Measurements from ENCODE around the gene EHF. TPM values are rescaled to one million over a fixed set of nuclear protein-coding genes. Genes with fewer than 3 reads are reported as not detected.

EHF gene
- total and polyA plus RNA-seq, 2 of the 8 experiments (the other 6 are each of a cell fraction or from before 2014, with no cell fraction given), result not detected

- H2BK120ac ChIP-seq (replicated peaks; ENCODE audit: low read depth, low read length), result no peak overlapping the region
- H2BK5ac ChIP-seq (ENCODE audit: low read depth, low read length), result no peak overlapping the region
- H3K79me1 ChIP-seq (ENCODE audit: low read depth, low read length), result no peaks in the 10 kb centered on the region
- H3K56ac ChIP-seq (replicated peaks; ENCODE audit: insufficient read length, low read depth, low read length), result no peak overlapping the region
- no peak overlapping the region for H2AFZ ChIP-seq (ENCODE audit: low read length)
- H3K9me3 ChIP-seq (ENCODE audit: insufficient read depth in 2 of 2, low read depth in 1 of 2, low read length in 1 of 2), result no peaks in the 10 kb centered on the region
- no peak overlapping the region for H3K27ac ChIP-seq (ENCODE audit: low read depth, low read length)
- H3K36me3 ChIP-seq (ENCODE audit: control insufficient read depth in 2 of 4, insufficient read depth in 4 of 4, low read length in 3 of 4), result no peaks in the 10 kb centered on the region
- H3K79me2 ChIP-seq (ENCODE audit: control insufficient read depth in 1 of 2, insufficient read depth in 2 of 2, low read length in 2 of 2), result no peaks in the 10 kb centered on the region
- peaks cover 0 to 2% (median 0%) of the 10 kb centered on the region in 4 experiments; a peak in 2 of 7 replicates for H3K4me1 ChIP-seq (replicated peaks in 1 of 4; ENCODE audit: control insufficient read depth in 3 of 4, insufficient read depth in 4 of 4, low read length in 3 of 4)
- no peak overlapping the region for H3K4ac ChIP-seq (replicated peaks; ENCODE audit: insufficient read length, low read depth, low read length)
- H3K18ac ChIP-seq (ENCODE audit: extremely low read depth, low read length), result no peak overlapping the region
- H3K4me3 ChIP-seq (ENCODE audit: extremely low read depth in 1 of 4, insufficient read depth in 2 of 4, low read depth in 3 of 4, low read length in 4 of 4), result no peak overlapping the region
- no peak overlapping the region for H3K4me2 ChIP-seq (ENCODE audit: insufficient read depth in 1 of 2, low read depth in 2 of 2, low read length in 2 of 2)
- TF ChIP-seq SP2 (IDR thresholded peaks at IDR 0.05; ENCODE audit: low read length), result no peak
- no peak for TF ChIP-seq CEBPB (IDR thresholded peaks at IDR 0.05; ENCODE audit: low read depth, low read length)
- TF ChIP-seq SP4 (IDR thresholded peaks at IDR 0.05; ENCODE audit: low read length), result no peak
- TF ChIP-seq SRF (IDR thresholded peaks at IDR 0.05; ENCODE audit: low read depth, low read length), result no peak
- TF ChIP-seq TEAD4 (IDR thresholded peaks at IDR 0.05; ENCODE audit: low read depth, low read length), result no peak
- TF ChIP-seq E2F6 (IDR thresholded peaks at IDR 0.05), result no peak
- no peak for TF ChIP-seq CBX8 (IDR thresholded peaks at IDR 0.05; ENCODE audit: borderline replicate concordance, low read depth, low read length)
- TF ChIP-seq RFX5 (IDR thresholded peaks at IDR 0.05; ENCODE audit: borderline replicate concordance, low read depth, low read length), result no peak
- no peak overlapping the region for H3K9ac ChIP-seq (replicated peaks in 1 of 4; ENCODE audit: extremely low read depth in 1 of 4, low read depth in 3 of 4, low read length in 3 of 4)
- no peak overlapping the region for H3K23ac ChIP-seq (ENCODE audit: insufficient read length)
- no peak overlapping the region for H3K14ac ChIP-seq (ENCODE audit: insufficient read length)
- 92% methylated on average over 7 of the region's 7 CpGs; no CpG with 5 or more reads in 1 of the 2 experiments for WGBS, 2 experiments (ENCODE audit: extremely low coverage in 1 of 2, insufficient coverage in 1 of 2, insufficient read length in 1 of 2, insufficient replicate concordance in 2 of 2, low coverage in 1 of 2, low lambda C conversion rate in 2 of 2, missing lambda C conversion rate in 1 of 2)
- CTCF ChIA-PET (ENCODE audit: partially characterized antibody), result no interaction called here
- no peaks in the 10 kb centered on the region for H3K27me3 ChIP-seq (replicated peaks in 1 of 4; ENCODE audit: control insufficient read depth in 3 of 4, extremely low read depth in 1 of 4, insufficient read depth in 3 of 4, low read length in 3 of 4)
- no peaks in the 10 kb centered on the region; the same call in 1 of the 2 replicates for H3K23me2 ChIP-seq (ENCODE audit: low read depth, low read length)
- H4K91ac ChIP-seq (replicated peaks; ENCODE audit: insufficient read length, low read length), result no peak overlapping the region
- H4K5ac ChIP-seq (ENCODE audit: insufficient read length, low read depth, low read length), result no peak overlapping the region
- H4K8ac ChIP-seq (ENCODE audit: extremely low read depth, insufficient read depth, low read length), result no peak overlapping the region
- H2BK20ac ChIP-seq (ENCODE audit: low read length), result no peak overlapping the region
- POLR2A ChIA-PET (ENCODE audit: partially characterized antibody), result no interaction called here
- no peak overlapping the region for H2BK12ac ChIP-seq (ENCODE audit: low read depth, low read length)
- H2AK5ac ChIP-seq (ENCODE audit: low read depth, low read length), result no peak overlapping the region
- FAIRE-seq (no peak), DNase-seq (ENCODE audit: low read depth in 1 of 2, low spot score in 2 of 2) (no peak)
- H4K20me1 ChIP-seq (replicated peaks in 1 of 2; ENCODE audit: control insufficient read depth in 1 of 2, insufficient read depth in 2 of 2, low read length in 2 of 2), result no peaks in the 10 kb centered on the region
- H2BK15ac ChIP-seq (ENCODE audit: low read length), result no peak overlapping the region
Observed at GRCh38 chr11:34630544-34630943, 9.7 kb downstream of the EHF start.
